Hematopoietic multipotent progenitor cell treated with erythropoietin and hydrocortisone succinate and interleukin-3 and kit ligand, for 6 days (in vitro differentiated cells): ENCODE data around the gene GPLD1.
"Not testable (repeated sequence)": the region's sequence is repeated elsewhere in the genome, so short reads cannot be mapped to it uniquely, and the experiment has no call there.

Source experiments
- DNase-seq: peaks from one replicate; pipeline ENCODE4 v3.0.0-alpha.2; 2015

Gene GPLD1

DNA sequence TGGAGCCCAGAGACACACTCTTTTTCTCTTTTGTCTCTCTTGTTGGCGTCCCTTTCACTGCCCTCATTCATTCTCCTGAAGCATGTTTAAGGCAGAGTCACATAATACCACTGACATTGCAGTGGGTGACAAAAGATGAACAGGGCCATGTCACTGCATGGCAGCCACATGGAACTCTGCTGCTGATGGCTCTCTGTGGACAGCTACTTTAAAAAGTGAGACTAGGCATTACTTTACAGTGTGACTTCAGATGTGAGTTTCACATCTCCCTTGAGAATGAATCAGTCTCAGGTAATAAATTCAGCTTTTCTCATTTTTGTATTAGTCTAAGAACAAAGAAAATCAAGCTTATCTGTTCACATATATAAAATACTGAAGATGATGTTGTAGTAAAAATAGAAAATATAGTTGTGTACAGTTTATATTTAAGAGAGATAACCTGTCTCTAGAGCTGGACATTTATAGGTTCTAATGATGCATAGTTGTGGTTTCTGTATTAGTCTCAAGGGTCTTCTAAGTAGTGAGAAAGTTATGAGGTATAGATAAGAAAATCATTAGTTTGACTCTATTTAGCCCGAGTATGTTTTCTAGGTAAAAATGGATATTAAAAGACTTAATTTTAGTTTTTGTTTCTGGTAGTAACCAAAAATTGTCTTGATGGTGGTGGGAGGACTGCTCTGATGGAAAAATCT is 80.5 kb downstream of the GPLD1 start:
- no peak for DNase-seq

DNA sequence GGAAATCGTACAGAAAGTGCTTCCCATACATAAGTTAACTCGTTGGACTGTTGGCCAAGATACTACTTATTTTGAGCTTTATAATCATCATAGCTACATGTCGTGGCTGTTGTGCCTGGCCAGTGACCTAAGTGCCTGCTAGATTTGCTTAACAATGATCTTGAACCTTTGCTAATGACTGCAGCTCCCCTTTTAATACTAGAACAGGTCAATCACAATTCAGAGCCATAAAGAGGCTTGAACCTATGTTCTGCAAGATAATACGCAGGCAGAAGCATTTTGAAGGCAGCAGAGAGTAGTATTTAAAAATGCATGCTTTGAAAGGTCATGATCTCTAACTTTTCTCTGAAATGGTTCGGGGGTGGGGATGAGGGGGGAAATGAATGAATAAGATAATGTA is 84.1 kb downstream of the GPLD1 start:
- DNase-seq = no peak

DNA sequence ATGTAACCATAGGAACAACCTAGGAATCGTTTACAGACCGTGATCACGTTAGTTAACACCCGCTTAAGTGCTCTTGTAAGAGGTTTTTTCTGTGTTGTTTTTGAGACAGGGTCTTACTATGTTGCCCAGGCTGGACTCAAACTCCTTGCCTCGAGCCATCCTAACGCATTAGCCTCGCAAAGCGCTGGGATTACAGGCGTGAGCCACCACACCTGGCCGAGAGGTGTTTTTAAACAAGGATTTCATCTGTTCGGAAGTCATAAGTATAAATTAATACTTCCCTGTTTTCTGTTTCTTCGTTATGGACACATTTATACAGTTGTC is 85.9 kb downstream of the GPLD1 start:
- no peak for DNase-seq

- peak; percentile 84 for DNase-seq
These were observed 86.5 kb downstream of the GPLD1 start, which contains the start of gene MRS2 for GRCh38 chr6:24402697-24403500. MRS2 (plus strand) TSS chr6:24402936; CDS start chr6:24403047, 111 bp downstream.

- no peak for DNase-seq
These were observed 87.9 kb downstream of the GPLD1 start for GRCh38 chr6:24401458-24401857.

- DNase-seq = peak; percentile 36
These were observed 89.0 kb downstream of the GPLD1 start for GRCh38 chr6:24400045-24401039.

GRCh38 chr6:24397631-24398030 is 91.7 kb downstream of the GPLD1 start:
- no peak for DNase-seq

- DNase-seq = no peak
These were observed 92.6 kb downstream of the GPLD1 start for GRCh38 chr6:24396824-24397223.

DNA sequence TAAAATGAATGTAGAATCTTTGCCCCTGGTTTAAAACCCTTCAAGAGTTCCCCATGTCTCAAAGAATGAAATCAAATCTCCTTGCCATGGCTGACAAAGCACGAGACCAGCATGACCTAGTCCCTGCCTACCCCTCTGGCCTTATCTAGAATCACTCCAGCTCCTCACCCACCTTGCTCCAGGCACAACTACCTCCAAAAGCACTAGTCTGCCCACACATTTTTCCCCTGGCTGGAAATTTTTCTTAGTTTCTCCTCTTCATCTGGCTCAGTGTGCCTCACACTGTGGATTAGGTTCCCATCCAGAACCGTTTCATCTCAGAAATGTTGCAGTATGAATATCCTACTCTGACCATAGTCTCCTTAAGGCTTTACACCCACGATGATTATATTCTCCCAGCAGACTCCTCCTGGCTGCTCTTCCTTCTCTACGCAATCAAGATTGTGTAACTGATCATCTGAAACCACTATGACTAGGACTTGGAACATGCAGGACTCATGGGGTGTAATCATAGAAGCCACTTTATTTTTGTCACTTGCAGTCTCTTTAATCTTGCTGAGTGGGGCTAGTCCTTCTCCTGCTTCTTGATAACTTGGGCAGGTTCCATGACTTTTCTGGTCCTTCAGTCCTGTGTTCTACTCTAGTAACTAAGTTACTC is 94.5 kb downstream of the GPLD1 start:
- DNase-seq = peak; percentile 42

- no peak for DNase-seq
These were observed 95.2 kb downstream of the GPLD1 start for GRCh38 chr6:24394061-24394779.

- DNase-seq = peak; percentile 22
These were observed 97.5 kb downstream of the GPLD1 start for GRCh38 chr6:24391756-24392405.

DNA sequence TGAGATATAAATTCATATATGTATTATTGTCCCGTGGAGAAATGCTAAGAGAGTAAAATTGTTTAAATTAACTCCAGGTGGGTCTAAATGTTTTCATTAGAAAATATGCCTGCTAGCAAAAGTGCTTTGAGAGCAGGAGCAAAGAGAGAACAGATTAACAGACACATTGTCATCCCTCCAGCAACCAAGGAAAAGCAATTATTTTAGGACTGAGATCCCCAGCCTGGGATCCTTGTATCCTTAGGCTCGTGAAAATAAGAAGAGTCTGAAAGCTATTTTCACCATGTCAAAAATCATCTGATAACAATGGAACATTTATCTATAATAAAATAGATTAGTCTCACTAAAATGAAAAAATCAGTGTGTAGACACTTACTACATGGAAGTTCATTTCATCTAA is 98.2 kb downstream of the GPLD1 start:
- DNase-seq = no peak

DNA sequence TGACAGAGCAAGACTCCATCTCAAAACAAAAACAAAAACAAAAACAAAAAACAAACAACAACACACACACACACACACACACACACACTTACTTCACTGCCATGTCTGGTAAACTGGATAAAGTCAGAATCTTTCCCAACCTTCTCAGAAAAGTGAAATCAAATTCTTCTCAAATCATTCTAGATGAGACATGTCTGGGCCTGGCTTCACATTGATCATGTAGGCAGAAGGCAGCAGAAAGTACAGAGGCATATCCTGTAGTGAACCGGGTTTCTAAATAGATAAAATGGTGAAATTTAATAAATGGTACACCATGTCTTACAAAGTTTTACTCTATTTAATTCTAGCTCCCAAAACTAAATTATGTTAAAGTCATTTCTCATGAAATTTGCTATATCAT is 101.6 kb downstream of the GPLD1 start:
- no peak for DNase-seq

DNA sequence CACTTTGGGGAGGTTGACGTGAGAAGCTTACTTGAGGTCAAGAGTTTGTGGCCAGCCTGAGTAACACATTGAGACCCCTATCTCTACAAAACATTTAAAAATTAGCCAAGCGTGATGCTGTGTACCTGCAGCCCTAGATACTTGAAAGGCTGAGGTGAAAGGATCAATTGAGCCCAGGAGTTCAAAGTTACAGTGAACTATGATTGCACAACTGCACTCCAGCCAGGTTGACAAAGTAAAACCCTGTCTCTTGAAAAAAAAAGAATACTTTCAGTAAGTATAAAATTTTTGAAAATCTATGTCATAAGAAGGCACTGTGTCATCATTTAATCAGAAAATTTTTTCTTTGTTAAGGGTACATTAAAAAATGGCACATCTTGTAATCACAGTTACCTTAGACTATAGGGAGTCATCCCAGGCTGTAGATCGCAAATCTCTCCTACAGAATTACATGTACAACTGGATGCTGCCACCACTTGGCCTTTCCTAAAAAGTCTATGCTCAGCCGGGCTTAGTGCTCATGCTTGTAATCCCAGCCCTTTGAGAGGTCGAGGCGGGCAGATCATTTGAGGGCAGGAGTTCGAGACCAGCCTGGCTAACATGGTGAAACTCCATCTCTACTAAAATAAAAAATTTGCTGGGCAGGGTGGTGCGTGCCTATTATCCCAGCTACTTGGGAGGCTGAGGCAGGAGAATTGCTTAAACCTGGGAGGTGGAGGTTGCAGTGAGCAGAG is 103.7 kb downstream of the GPLD1 start:
- no peak for DNase-seq

DNA sequence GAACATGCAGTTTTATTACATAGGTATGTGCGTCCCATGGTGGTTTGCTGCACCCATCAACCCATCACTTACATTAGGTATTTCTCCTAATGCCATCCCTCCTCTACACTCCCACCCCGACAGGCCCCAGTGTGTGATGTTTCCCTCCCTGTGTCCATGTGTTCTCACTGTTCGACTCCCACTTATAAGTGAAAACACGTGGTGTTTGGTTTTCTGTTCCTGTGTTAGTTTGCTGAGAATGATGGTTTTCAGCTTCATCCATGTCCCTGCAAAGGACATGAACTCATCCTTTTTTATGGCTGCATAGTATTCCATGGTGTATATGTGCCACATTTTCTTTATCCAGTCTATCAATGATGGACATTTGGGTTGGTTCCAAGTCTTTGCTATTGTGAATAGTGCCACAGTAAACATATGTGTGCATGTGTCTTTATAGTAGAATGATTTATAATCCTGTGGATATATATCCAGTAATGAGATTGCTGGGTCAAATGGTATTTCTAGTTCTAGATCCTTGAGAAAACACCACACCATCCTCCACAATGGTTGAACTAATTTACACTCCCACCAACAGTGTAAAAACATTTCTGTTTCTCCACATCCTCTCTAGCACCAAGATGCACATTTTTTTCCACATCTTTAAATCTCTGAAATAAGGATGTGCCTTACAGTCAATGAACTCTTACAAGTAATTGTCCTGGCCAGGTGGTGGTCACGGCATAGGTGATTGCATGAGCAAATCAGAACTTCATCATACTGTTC is 104.8 kb downstream of the GPLD1 start:
- not testable (repeated sequence) for DNase-seq

DNA sequence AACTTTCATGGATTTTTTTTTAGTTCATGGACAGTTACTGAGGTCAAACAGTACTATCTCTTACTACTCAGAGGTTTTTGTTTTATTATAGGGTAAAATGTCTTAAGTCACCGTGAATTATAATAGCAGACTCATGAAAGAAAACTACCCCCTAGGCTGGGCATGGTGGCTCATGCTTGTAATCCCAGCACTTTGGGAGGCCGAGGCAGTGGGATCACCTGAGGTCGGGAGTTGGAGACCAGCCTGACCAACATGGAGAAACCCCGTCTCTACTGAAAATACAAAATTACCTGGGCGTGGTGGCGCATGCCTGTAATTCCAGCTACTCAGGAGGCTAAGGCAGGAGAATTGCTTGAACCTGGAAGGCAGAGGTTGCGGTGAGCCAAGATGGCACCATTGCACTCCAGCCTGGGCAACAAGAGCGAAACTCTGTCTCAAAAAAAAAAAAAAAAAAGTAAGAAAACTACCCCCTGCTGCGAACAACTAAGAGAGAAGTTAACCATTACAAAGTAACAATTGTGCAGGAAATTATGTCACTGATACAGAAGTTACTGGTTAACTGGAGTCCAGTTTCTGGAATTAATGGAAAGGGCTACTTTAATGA is 106.4 kb downstream of the GPLD1 start:
- DNase-seq = not testable (repeated sequence)

GRCh38 chr6:24382220-24382540 is 107.2 kb downstream of the GPLD1 start:
- no peak for DNase-seq

DNA sequence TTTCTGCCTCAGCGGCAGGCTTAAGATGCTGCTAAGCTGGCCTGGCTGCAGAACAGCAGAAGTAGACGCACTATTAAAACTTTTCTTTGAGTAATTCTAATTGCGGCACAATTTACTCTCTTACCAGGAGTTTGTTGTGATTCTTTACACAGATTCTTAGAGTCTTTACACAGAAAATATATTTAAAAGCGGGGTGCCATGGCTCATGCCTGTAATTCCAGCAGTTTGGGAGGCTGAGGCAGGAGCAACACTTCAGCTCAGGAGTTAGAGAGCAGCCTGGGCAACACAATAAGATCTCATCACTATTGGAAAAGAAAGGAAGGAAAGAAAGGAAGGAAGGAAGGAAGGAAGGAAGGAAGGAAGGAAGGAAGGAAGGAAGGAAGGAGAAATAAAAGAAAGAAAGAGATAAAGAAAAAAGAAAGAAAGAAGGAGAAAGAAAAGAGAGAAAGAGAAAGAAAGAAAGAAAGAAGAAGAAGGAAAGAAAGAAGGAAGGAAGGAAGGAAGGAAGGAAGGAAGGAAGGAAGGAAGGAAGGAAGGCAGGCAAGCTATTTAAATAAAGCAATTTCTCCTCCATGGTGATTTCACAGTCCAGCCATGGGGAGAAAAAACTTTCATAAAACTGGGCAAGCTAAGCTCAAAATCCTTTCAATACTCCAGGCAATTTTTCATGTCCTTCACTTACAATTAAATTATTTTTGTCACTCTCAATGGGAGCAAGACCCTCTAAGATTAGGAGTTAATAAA is 107.7 kb downstream of the GPLD1 start:
- DNase-seq = no peak
